GM23248 (cell line): Measurements from ENCODE around the gene USP36. TPM values are rescaled to one million over a fixed set of nuclear protein-coding genes. Genes with fewer than 3 reads are reported as not detected.

Source experiments
- DNase-seq: peaks from one replicate; pipeline ENCODE4 v3.0.0-alpha.2; 2015
- H2AFZ ChIP-seq: fragments of 200-600 bp; sonication (generic); 2 replicates; pipeline ENCODE4 v1.6.1; 2016; ENCODE audit warnings: antibody characterized with exemption
- H3F3A ChIP-seq: fragments of 200-600 bp; sonication (generic); 2 replicates; pipeline ENCODE4 v1.6.1; 2016; ENCODE audit warnings: mild to moderate bottlenecking, antibody characterized with exemption, mixed run types; ENCODE audit not compliant: insufficient read depth
- H3K27ac ChIP-seq: fragments of 200-600 bp; sonication (generic); 2 replicates; pipeline ENCODE4 v1.5.1; 2016; ENCODE audit warnings: mild to moderate bottlenecking
- H3K27me3 ChIP-seq: fragments of 200-600 bp; sonication (generic); replicated peaks from 2 replicates; pipeline ENCODE4 v1.6.1; 2016; ENCODE audit warnings: mild to moderate bottlenecking; ENCODE audit not compliant: insufficient read depth
- H3K36me3 ChIP-seq: fragments of 200-600 bp; sonication (generic); 2 replicates; pipeline ENCODE4 v1.6.1; 2016; ENCODE audit warnings: low read depth, mild to moderate bottlenecking
- H3K4me1 ChIP-seq: fragments of 200-600 bp; sonication (generic); 2 replicates; pipeline ENCODE4 v1.6.1; 2016; ENCODE audit warnings: mild to moderate bottlenecking; ENCODE audit not compliant: insufficient read depth
- H3K4me2 ChIP-seq: fragments of 200-600 bp; sonication (generic); one replicate; pipeline ENCODE4 v1.6.1; 2016; ENCODE audit warnings: mild to moderate bottlenecking; ENCODE audit not compliant: unreplicated experiment
- H3K4me3 ChIP-seq: fragments of 200-600 bp; sonication (generic); 2 replicates; pipeline ENCODE4 v1.5.1; 2016; ENCODE audit warnings: mild to moderate bottlenecking
- H3K79me2 ChIP-seq: fragments of 200-600 bp; sonication (generic); 2 replicates; pipeline ENCODE4 v1.6.1; 2016; ENCODE audit warnings: mild to moderate bottlenecking; ENCODE audit not compliant: insufficient read depth
- H3K9ac ChIP-seq: fragments of 200-600 bp; sonication (generic); 2 replicates; pipeline ENCODE4 v1.6.1; 2016; ENCODE audit warnings: mild to moderate bottlenecking
- H3K9me2 ChIP-seq: fragments of 200-600 bp; sonication (generic); 2 replicates; pipeline ENCODE4 v1.6.1; 2016; ENCODE audit warnings: mixed run types, mild to moderate bottlenecking, moderate library complexity; ENCODE audit not compliant: insufficient read depth
- H3K9me3 ChIP-seq: fragments of 200-600 bp; sonication (generic); one replicate; pipeline ENCODE4 v1.6.1; 2017; ENCODE audit warnings: low read depth
- H4K20me1 ChIP-seq: fragments of 200-600 bp; sonication (generic); 2 replicates; pipeline ENCODE4 v1.6.0; 2016; ENCODE audit not compliant: insufficient read depth
- EZH2 ChIP-seq: fragments of 200-600 bp; sonication (generic); IDR thresholded peaks from 2 replicates; pipeline ENCODE4 v1.6.1; 2018; ENCODE audit warnings: antibody characterized with exemption, mild to moderate bottlenecking; ENCODE audit not compliant: insufficient read depth, poor library complexity, severe bottlenecking
- EZH2phosphoT487 ChIP-seq: fragments of 200-600 bp; sonication (generic); IDR thresholded peaks from 2 replicates; pipeline ENCODE4 v1.6.1; 2018; ENCODE audit warnings: antibody characterized with exemption, moderate library complexity, mild to moderate bottlenecking, low read depth; ENCODE audit not compliant: insufficient read depth
- WGBS, 2 experiments: methylation state at CpG; one replicate each; pipeline ENCODE4 v1.1.6; 2015 to 2017; ENCODE audit warnings: low lambda C conversion rate in 2 of 2, low coverage in 1 of 2; ENCODE audit errors: missing lambda C conversion rate in 2 of 2; 5-methylcytosine and 5-hydroxymethylcytosine counted together
- in situ Hi-C: fragments of 300-500 bp; cut with MboI; formaldehyde crosslinking; loops from 2 replicates; pipeline ENCODE4 v1.15.0; 2020
- polyA plus RNA-seq: library from polyadenylated mRNA; unstranded; fragments of >200 nt; fragmentation: Nextera tagmentation; extraction: Ambion mirVana; gene quantifications from 2 replicates; pipeline ENCODE4 v1.2.1, GENCODE V29; 2016
- total RNA-seq: library from RNA; depleted of rRNA; stranded (reverse); fragments of >200 nt; shearing (Covaris generic); gene quantifications from 2 replicates; pipeline ENCODE4 v1.2.3, GENCODE V29; 2014

Gene USP36
- total and polyA plus RNA-seq, 2 experiments from 2014 or later: 19.9 to 30.2 TPM

DNA sequence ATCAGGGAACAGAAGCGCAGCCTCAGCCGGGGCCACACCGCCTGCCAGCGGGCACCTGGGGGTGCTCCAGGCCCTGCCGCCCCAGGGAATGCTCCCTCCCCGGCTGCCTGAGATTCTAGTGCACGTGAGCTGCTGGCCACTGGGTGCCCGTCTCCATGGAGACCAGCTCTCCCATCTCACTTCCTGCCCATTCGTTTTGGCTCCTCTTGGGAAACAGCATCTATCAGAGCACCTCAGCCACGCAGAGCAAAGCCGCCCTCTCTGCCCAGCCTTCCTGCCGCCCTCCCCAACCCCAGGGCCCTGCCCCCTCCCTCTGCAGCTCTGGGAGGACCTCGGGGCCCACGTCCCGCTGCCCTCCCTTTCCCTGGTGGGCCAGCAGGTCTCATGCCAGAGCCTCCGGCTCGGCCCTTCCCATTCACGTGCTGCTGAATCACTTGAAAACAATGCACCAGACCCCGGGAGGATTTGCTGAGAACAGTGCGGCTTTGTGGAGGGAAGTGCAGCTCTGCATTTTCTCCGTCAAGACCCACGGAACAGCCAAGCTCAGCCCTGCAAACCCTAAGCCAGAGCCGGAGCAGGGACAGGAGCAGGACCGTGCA, 43.0 kb upstream of the USP36 start:
- Histone ChIP-seq H3K9me2 (no peaks in the 10 kb centered on the region), H3K4me3 (peak overlapping the region; percentile 59), H3K4me1 (peaks cover 47% of the 10 kb centered on the region), H3K4me2 (peak overlapping the region; percentile 76), H3K27me3 (no peaks in the 10 kb centered on the region), H3K9me3 (no peaks in the 10 kb centered on the region), H3K36me3 (no peaks in the 10 kb centered on the region), H3F3A (peaks cover 65% of the 10 kb centered on the region), H3K79me2 (peaks cover 85% of the 10 kb centered on the region), H4K20me1 (no peaks in the 10 kb centered on the region), H3K9ac (peak overlapping the region; percentile 81), H3K27ac (peak overlapping the region; percentile 97), H2AFZ (peak overlapping the region; percentile 14; the same call in 1 of the 2 replicates)
- no peak for TF ChIP-seq EZH2
- no peak for TF ChIP-seq EZH2phosphoT487
- 0 to 1% methylated on average over 15 to 24 of the region's 24 CpGs for WGBS, 2 experiments
- DNase-seq: peak; percentile 96
- in situ Hi-C loops: no loop called here

DNA sequence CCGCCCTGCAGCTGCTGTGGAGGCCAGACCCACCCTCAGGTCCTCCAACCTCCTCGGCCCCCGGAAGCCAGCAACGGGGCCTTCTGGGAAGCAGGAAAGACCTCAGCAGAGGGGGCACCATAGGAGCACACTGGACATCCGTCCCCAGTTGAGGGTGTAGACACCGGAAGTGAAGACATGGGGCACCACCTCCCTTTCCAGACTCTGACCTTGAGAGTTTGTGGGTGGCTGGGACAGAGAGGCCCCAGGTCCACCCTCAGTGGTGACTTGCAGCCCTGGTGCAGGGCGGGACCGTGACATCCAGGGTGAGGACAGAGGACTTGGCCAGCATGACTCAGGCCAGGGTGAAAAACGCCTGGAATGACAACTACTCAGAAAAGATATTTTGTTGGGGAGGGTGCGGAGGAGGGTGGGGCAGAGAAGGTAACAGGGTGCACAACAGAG, 42.5 kb upstream of the USP36 start:
- H3F3A ChIP-seq: peaks cover 67% of the 10 kb centered on the region
- H3K4me3 ChIP-seq: peak overlapping the region; percentile 59
- H3K9me2 ChIP-seq: no peaks in the 10 kb centered on the region
- in situ Hi-C loops: no loop called here
- peak overlapping the region; percentile 81 for H3K9ac ChIP-seq
- H2AFZ ChIP-seq: peak overlapping the region; percentile 14
- no peaks in the 10 kb centered on the region for H3K27me3 ChIP-seq
- no peaks in the 10 kb centered on the region for H3K9me3 ChIP-seq
- H3K4me2 ChIP-seq: peak overlapping the region; percentile 76
- no peaks in the 10 kb centered on the region for H4K20me1 ChIP-seq
- H3K4me1 ChIP-seq: peaks cover 52% of the 10 kb centered on the region
- H3K79me2 ChIP-seq: peaks cover 85% of the 10 kb centered on the region
- TF ChIP-seq EZH2: no peak
- 0 out of 2 replicates have a peak, but pooled peaks have one; percentile 40 for TF ChIP-seq EZH2phosphoT487
- WGBS, 2 experiments: 0 to 1% methylated on average over 10 of the region's 10 CpGs
- peak; percentile 95 for DNase-seq
- peak overlapping the region; percentile 97 for H3K27ac ChIP-seq
- H3K36me3 ChIP-seq: no peaks in the 10 kb centered on the region

DNA sequence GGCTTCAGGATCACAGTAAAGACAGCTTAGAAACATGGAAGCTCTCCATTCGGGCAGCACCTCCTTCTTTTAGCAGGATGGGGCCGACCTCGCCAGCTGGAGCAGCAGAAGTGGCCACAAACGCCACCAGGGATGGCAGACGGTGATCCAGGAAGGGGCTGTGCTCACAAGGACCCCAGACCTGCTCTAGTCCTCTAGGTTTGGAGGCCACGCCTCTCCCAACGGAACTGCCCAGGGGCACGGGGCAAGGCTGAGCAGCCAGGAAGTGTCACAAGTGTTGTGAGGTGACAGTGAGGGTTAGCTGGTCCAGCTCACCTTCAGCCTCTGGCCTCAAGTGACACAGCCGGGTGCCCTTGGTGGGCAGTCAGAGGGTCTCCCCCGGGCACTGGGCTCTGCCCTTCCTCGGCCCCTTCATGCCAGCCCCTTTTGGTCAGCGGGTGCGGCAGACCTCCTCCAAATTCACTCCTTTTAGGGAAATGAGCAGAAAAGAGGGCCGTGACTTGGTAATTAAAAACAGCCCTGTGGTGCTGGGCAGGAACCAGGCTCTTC, 42.0 kb upstream of the USP36 start:
- peak overlapping the region; percentile 81 for H3K9ac ChIP-seq
- no peaks in the 10 kb centered on the region for H4K20me1 ChIP-seq
- peaks cover 85% of the 10 kb centered on the region for H3K79me2 ChIP-seq
- H3K4me1 ChIP-seq: peaks cover 55% of the 10 kb centered on the region
- peak overlapping the region; percentile 97 for H3K27ac ChIP-seq
- no peaks in the 10 kb centered on the region for H3K36me3 ChIP-seq
- H3K27me3 ChIP-seq: no peaks in the 10 kb centered on the region
- DNase-seq: peak; percentile 51
- no peaks in the 10 kb centered on the region for H3K9me2 ChIP-seq
- no peak for TF ChIP-seq EZH2
- TF ChIP-seq EZH2phosphoT487: no peak
- no peaks in the 10 kb centered on the region for H3K9me3 ChIP-seq
- peak overlapping the region; percentile 76 for H3K4me2 ChIP-seq
- peak overlapping the region; percentile 59 for H3K4me3 ChIP-seq
- peak overlapping the region; percentile 14 for H2AFZ ChIP-seq
- 7 to 8% methylated on average over 14 of the region's 14 CpGs for WGBS, 2 experiments
- in situ Hi-C loops: no loop called here
- H3F3A ChIP-seq: peaks cover 67% of the 10 kb centered on the region

GRCh38 chr17:78879635-78880186, 39.1 kb upstream of the USP36 start:
- Histone ChIP-seq H2AFZ (no peak overlapping the region), H3F3A (peaks cover 66% of the 10 kb centered on the region), H3K27me3 (no peaks in the 10 kb centered on the region), H3K27ac (peak overlapping the region; percentile 81), H3K9me3 (no peaks in the 10 kb centered on the region), H4K20me1 (no peaks in the 10 kb centered on the region), H3K4me1 (peaks cover 51% of the 10 kb centered on the region), H3K9ac (peak overlapping the region; percentile 68), H3K36me3 (no peaks in the 10 kb centered on the region), H3K4me2 (peak overlapping the region; percentile 79), H3K4me3 (peak overlapping the region; percentile 40), H3K79me2 (peaks cover 85% of the 10 kb centered on the region), H3K9me2 (no peaks in the 10 kb centered on the region)
- in situ Hi-C loops: no loop called here
- 1 to 2% methylated on average over 27 to 28 of the region's 28 CpGs for WGBS, 2 experiments
- DNase-seq: peak; percentile 94
- TF ChIP-seq EZH2phosphoT487: peak; percentile 76; the same call in 1 of the 2 replicates
- TF ChIP-seq EZH2: no peak
